ENCODE measurements around the gene NR5A1.

The NR5A1 gene

DNA sequence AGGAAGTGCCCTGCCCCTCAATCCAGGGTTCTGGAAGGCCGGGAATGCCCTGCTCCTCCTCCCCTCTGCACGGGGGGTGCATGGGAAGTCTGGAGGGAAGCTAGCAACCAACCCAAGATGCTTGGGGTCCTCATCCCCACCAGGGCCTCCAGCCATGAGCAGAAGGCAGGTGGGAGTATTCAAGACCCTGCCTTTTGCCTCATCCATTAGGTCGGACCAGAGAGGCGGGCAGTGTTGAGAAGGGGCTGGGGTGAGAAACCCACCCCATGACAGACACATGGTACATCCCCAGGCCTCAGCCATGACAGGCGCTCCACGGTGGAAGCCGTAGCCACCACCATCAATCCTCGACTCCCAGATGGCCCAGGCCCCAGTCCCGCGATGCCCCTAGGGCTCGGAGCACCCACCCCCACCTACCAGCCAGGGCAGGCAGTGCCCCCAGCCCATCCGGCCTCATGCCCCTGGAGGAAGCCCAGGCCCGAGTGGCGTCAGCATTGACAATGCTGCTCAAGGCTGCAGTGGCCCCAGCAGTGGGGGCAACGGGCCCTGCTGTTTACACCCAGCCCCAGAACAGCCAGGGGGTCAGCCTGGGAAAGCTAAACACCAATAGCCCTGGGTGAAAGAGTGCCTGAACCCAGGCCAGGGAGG lies 8.6 kb downstream of the NR5A1 start:
- DNase-seq (ENCODE audit: low spot score): no peak

DNA sequence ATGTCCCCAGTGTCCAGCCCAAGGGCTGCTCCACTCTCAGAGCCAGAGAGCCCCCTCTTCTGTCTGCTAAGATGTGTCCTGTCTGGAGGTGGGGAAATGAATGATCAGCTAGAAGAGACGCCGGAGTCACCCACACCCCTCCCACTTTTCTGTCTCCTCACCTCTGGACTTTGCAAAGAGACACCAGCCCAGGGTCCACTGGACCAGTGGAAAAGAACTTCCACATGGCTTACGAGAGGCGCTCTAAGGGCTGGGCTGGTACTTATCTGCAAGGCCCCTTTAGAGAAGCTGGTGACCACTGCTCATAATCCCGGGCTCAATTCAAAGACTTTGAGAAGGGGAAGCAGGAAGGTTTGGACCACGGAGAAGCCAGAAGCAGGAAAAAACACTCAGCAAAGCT lies 9.2 kb downstream of the NR5A1 start:
- DNase-seq (ENCODE audit: low spot score): no peak

DNA sequence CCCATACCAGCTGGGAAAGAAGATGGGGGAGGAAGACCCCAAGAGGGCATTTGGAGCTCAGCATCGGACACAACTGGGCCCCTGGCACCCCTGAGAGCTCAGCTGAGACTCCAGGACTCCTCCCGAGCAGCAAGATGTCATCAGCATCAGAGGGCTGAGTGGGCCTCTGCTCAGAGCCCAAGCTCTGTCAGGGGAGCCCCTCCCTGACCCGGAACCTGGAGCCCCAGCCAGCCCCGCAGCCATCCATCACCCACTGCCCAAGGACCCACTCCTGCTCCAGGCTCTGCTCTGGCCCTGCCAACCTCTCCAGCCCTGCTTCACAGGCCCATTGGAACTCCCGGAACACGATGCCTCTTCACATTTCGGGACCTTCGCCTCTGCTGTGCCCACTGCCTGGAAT lies 9.8 kb downstream of the NR5A1 start:
- no peak for DNase-seq (ENCODE audit: low spot score)

DNA sequence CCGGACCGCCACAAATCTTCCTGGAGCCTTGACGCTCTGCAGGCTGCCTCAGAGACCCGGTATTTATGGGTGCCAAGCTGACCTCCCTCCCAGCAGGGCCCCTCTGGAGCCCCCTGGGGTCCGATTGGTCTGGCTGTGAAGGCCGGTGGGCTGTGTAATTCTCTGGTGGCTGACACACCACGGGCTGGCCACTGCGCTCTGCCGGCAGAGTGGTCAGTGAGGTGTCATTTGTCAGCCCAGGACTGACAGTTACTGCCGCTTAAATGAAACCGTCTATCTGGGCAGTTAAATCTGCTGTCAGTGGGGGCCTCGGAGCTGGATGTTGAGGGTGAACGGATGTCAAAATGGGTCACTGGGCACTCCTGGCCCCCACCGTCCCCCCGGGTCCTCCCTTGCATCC lies 10.7 kb downstream of the NR5A1 start:
- DNase-seq (ENCODE audit: low spot score): no peak

DNA sequence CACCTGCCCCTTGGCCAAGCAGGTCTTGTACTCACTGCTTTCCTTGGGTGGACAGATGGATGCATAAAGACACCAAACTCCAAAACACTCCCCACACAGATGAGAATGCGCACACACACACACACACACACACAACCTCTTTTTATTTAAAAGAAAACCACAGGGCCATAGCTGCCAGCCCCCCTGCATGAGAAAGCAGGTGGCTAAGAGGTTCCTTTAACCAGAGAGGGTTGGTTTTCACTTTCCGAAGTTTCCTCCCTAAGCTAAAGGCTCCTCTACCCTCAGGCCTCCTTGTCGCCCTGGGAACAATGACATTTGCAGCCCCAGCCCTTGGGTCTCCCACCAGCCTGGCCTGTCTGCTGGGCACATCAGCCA lies 11.1 kb downstream of the NR5A1 start:
- DNase-seq (ENCODE audit: low spot score): no peak

DNA sequence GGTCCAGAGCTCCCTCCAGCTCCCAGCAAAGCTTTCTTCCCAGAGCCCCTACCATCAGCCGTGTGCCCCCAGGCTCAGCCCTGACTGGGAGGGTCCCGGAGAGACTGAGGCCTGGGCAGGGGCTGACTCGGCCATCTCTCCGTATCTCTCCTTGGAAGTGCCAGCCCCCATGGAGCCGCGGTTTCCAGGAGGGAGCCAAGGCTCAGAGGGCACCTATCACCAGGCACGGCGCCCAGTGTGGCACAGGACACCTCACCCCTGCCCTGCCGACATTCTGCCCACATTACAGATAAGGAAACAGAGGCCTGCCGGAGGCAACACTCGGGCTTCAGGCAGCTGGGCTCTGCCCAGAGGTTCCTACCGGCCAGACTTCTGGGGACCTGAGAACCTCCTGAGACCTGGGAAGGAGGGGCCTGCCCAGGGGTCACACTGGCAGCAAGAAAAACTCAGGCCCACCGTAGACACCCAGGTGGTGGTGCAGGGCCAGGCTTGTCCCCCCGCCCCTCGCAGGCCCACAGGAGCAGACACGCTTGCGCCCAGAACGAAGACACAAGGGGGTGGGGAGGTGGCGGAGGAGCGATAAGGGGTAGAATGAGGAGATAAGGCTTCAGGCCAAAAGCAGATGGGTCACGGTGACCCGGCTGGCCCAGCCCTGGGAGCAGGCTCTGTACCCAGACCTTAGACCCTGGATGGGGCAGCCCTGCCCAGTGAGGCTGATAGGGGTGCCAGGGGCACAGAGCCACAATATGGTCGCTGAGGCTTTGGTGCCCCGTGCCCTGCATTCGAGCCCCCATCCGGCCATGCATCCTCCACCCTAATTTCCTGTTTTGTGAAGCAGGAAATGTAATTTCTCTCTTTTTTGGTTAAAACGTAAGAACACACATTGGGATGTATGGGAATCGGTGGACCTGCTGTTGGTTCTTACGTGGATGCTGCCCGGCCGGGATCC lies 11.8 kb downstream of the NR5A1 start:
- DNase-seq (ENCODE audit: low spot score): no peak

DNA sequence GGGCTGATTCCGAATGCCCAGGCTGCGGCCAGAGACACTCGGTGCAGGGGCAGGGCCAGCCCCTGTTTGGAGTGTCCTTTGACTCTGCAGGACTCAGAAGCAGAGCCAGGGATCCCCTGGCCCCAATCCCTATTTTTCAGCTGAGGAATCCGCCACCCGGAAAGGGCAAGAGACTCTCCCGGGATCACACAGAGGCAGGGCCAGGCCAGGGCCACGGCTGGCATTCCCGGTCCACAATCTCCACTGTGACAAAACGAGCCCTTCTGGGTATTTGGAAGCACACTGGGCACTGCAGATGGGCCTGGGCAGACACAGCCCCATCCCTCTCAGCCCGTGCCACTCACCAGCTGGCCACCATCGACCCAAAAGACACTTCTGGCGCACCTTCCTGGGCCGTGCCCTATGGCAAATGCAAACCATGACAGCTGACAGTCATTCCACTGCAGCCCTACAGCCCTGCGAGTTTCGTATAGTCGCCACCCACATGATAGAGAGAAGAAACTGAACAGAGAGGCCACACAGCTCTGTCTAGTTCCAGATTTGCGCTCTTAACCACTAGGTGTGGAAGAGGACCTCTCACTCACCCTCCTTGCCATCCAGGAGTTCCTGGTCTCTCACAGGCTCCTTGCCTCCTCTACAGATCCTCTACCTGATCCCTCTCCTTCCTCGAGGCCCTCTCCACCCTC lies 13.3 kb downstream of the NR5A1 start:
- no peak for DNase-seq (ENCODE audit: low spot score)

DNA sequence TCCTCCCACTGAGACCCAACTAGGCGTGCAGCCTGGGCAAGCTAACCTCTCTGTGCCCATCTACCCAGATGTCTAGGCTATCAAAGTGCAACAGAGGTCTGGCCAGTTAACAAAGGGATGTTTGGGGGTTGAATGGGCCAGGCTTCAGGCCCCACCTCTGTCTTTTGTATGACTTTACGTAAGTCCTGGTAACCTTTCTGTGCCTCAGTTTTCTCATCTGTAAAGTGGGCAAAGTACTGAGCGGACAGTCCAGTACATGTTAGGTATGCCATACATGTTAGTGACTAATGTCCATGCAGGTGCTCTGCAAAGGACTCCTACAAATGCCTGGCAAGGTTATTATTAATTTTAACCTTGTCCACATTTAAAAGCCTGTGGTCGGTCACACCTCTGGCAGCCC lies 14.0 kb downstream of the NR5A1 start:
- no peak for DNase-seq (ENCODE audit: low spot score)

DNA sequence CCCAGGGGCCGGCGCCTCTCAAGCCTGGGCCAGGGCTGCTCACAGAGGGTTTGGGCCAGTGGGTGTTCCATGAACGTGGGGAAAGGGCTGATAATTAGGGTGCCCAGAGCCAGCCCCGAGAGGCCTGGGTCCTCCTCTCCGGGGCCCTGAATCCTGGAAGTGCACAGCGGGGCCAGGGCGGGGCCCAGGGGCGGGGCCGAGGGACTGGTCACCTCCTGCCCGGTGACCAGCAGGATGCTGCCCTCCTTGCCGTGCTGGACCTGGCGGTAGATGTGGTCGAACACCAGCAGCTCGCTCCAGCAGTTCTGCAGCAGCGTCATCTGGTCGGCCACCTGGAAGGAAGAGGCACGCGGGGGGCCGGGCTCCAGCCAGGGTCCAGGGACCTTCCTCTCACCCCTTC lies 14.4 kb downstream of the NR5A1 start:
- DNase-seq (ENCODE audit: low spot score): no peak

DNA sequence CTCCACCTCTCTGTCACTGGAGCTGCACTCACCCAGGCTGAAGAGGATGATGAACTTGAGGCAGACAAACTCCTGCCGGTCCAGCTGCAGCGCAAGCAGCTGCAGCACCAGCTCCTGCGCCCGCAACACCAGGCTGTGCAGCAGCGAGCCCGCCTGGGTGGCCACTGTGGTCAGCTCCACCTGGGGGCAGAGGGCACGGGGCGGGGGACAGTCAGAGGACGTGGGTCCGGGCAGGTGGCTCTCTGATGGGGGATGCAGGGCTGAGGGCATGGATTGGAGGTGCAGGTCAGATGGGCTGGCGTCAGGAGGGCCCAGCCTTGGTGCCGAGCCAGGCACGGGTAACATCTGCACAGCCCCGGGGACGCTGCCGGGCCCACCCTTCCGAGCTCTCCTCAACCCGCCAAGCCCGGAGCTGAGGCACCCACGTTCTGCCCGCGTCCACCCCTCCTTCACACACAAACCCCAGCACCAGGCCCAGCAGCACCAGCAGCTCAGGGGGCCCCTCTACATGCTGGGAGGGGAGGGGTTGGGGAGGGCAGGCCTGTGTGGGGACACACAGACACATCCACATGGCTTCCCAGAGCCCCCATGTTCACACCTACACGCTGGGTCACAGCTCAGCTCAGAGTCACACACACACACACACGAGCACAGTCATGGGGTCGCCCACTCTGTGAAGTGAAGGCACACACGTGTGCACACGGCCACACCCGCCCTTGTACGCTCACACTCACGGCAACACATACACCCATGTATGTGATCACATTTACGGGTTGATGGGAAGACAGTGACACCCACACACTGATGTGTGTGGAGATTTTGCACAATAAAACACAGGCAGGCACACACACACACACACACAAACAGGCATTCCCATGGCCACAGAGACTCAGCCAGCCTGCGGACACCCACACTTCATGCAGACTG lies 15.9 kb downstream of the NR5A1 start:
- no peak for DNase-seq (ENCODE audit: low spot score)

DNA sequence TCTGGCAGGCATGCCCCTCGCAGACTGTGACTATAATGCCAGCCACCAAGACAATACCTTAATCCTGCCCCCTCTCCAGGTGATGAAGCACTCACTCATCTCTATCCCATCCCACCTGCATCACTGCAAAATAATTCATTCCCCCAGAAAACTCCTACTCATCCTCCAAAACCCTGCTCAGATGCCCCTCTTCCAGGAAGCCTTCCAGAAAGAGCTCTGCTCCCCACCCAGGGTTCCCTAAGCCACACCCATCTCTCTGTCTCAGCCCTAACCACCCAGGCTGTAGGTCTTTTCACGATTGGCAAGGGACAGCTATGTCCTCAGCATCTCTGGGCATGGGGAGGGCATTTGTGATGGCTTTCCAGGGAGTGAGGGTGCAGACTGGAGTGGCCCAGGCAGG lies 17.2 kb downstream of the NR5A1 start:
- DNase-seq (ENCODE audit: low spot score): no peak

DNA sequence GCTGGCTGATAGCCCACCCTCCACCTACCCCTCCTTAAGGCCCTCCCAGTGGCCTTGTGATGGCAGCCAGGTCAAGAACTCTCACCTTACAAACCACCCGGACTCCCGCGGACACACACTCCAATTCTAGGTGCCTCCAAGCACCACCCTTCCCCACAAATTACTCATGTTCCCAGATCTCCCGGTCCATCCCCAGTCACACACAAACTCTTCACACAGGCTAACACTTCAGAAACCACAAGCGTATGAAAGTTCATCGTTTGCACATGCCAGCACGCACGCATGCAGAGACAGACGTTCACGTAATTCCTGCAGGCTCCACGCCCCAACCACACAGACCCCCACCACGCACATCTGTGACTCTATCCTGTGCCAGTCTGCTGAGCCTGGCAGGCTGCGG lies 18.0 kb downstream of the NR5A1 start:
- DNase-seq (ENCODE audit: low spot score): no peak

DNA sequence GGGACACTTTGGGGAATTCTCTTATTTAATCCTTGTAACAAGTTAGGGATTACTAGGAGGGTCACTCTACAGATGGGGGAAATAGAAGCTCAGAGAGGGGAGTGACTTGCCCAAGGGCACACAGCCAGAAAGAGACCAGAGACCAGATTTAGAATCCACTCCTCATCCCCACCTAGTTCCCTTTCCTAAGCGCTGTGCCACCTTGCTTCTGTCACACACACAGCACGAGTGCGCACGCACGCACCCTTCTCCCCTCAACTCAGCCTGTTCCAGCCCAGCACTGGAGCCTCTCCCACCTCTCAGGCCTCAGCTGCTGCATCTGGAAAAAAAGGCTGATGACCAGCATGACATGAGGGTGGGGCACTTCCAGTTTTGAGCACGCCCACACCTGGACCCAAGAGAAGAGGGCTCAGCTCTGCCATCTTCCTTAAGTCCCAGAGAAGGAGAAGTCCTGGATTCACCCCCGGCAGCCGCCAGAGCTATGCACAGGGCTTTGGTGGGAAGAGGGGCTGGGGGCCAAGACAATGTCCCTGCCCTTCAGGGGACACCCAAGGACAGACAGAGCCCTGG lies 18.5 kb downstream of the NR5A1 start:
- DNase-seq (ENCODE audit: low spot score): no peak

DNA sequence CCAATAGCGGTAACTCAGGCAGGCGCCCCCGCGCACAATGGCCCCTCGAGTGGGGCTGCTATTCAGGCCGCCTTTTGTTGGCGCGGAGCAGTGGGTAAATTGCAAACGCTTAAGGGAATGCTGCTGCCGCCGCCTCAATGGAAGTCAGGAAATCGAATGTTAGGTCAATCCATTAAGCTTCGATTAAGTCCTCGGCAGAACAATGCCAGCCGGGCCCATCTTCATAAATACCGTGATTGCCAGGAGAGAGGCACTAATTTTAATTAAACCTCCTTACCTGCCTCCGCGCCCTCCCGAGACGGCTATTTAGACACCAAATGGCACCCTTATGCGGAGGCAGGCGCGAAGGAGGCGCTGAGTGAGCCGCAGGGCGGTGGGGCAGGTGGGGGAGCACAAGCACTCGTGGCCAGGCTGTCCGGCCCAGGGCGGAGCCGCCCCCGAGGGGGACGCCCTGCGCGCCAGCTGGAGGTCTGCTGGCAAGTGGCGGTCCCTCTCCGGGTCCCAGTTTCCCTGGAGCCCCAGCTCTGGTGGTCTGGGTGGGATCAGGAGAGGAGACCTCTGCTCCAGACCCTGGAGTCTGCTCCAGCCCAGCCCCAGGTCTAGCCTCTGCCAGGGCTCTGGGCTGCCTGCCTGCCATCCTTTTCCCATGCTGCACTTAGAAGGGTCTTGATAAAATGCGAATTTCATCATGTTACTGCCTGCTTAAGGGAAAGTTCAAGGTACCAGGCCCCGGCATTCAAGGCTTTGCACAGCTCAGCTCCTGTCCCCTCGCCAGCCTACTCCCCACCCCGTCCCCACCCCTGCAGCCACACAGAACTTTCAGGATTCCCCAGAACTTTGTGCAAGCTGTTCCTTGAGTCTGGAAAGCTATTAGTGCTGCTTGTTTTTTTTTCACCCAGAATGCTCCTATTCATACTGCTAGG lies 19.7 kb downstream of the NR5A1 start:
- no peak for DNase-seq (ENCODE audit: low spot score)

DNA sequence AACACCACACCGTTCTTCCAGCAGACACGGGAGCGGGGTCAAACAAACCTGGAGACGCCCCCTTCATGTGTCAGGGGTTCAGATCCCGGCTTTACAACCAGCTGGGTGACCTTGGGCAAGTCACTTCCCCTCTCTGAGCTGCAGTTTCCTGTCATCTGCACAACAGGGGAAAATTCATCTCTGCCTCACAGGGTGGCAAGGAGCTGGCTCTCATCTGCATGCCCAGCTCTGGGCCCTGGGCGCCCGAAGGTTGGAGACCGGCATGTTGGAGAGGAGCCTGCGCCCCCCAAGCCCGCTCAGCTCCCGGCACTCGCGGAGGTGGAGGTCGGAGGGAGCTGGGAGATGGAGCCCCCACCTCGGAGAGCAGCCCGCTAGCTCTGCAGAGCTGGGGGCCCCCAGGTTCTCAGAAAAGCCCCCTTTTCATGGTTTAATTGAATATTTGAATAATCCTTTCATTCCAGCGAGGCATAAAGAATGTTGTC lies 20.4 kb downstream of the NR5A1 start:
- DNase-seq (ENCODE audit: low spot score): no peak

DNA sequence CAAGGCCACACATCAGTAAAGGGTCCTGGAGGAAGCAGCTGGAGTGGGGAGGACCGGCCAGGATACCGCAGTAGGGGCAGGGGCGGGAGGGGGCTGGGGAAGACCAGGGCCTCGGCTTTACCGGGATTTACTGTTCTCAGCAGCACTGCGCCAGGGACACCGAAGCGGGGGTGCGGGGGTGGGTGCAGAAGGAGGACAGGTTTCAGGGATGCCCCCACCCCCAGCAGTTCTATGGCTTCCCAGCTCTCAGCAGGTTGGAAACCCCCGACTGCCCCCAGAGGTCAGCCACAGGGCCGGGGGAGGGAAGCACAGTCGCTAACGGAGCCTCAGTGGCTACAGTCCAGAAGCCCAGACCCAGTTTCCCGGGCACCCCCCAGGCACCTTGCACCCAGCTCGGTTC lies 21.3 kb downstream of the NR5A1 start:
- DNase-seq (ENCODE audit: low spot score): no peak

DNA sequence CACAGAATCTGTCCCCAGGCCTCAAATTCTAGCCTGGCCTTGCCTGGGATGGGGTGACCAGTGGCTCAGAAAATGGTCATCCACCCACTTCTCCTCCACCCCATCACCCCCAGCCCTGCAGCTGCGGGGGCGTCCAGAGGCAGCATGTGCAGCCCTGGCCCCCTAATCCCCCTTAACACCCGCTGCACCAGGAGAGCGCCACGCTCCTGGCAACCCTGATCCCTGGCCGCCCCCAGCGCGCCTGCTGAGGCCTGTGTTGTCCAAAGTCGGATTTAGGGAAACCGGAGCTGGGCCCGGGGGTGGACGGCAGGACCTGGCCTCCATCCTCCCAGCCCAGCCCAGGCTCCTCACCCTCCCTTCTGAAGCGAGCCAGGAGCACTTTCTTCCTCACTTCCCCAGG lies 22.0 kb downstream of the NR5A1 start:
- DNase-seq (ENCODE audit: low spot score): no peak

DNA sequence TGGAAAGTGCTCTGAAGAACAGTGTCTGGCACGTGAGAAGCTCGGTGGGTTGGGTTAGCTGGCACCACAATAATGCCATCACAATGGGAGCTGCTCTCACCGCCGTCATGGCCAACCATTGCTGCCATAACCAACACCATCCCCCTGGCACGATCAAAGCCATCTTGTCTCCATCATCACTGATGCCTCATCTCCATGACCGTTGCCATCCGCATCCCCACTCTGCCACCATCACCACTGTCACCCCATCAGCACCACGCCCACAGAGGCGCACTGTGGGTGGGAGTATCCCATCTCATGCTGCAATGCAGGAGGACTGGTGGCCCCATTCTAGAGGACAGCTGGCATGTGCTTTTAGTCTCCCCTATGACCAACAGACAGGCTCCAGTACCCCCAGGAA lies 23.7 kb downstream of the NR5A1 start:
- no peak for DNase-seq (ENCODE audit: low spot score)

DNA sequence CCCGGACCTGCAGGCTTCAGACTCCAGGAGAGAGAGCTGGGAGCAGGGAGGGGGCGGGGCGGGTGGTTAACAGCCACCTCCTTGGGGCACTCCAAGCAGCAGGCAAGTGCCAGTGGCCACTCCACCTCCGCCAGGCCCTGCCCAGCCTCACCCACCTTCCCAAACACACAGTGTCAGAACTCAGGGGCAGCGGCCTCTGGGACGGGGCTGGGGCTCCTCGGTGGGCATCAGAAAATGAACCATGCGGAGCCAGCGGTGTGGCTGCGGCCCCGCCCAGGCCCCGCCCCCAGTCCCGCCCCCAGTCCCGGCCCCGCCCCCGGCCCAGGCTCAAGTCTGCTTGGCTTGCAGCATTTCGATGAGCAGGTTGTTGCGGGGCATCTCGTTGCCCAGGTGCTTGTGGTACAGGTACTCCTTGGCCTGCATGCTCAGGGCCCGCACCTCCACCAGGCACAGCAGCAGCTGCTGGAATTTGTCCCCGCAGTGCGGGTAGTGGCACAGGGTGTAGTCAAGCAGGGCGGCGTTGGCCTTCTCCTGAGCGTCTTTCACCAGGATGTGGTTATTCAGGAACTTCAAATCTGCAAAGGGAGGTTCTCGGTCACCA lies 24.7 kb downstream of the NR5A1 start:
- no peak for DNase-seq (ENCODE audit: low spot score)

DNA sequence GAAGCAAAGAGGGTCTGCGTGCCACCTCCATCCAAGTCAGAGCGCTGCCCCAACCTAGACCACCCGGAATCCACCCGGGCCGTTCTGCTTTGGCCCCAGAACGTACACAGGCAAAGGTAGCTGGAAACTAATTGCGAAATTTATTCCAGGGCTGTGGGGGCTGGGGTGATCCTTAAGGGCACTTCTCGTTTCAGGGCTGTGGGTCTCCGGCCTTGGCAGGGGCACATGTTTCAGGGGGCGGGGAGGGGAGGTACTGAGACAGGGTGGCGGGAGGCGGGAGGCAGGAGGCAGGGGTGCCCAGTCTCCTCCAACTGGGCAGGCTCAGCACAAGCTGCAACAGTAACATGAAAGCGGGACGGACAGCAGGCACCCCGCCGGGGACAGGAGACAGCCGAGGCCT lies 26.1 kb downstream of the NR5A1 start:
- no peak for DNase-seq (ENCODE audit: low spot score)

Data from hepatic stellate cell (primary cell).